ENCODE measurements around the gene PPP1R12C. TPM values are rescaled to one million over a fixed set of nuclear protein-coding genes. Genes with fewer than 3 reads are reported as not detected.
A peak's percentile ranks its signal among the peaks of the same experiment; 100 is the strongest.

Gene PPP1R12C
- total and polyA plus RNA-seq, 10 of the 15 experiments (the other 5 are each of a cell fraction or from before 2014, with no cell fraction given), result 1.4 to 84.7 (median 20.5) TPM

DNA sequence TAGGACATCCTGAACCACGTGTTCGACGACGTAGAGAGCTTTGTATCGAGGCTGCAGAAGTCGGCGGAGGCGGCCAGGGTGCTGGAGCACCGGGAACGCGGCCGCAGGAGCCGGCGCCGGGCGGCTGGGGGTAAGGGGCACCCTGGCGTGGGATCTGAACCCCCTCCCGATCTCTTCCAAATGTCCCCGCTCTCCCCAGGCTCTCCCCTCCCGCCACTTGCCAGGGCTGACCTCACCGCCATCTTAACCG, 35.7 kb downstream of the PPP1R12C start:
- ChIA-PET SMC1A (ENCODE audit: uncharacterized antibody, unreplicated experiment) (no interaction called here), POLR2A (no interaction called here), RAD21 (ENCODE audit: unreplicated experiment) (no interaction called here), CTCF (no interaction called here)
- Histone ChIP-seq H3K79me2 (ENCODE audit: control insufficient read depth, insufficient read depth, low read length) (no peaks in the 10 kb centered on the region), H3K36me3 (ENCODE audit: control insufficient read depth in 2 of 2, insufficient read depth in 2 of 2, low read length in 1 of 2) (no peaks in the 10 kb centered on the region), H2AFZ (ENCODE audit: control insufficient read depth, low read depth, low read length) (no peak overlapping the region), H4K20me1 (ENCODE audit: control insufficient read depth, insufficient read depth) (no peaks in the 10 kb centered on the region), H3K27me3 (replicated peaks in 1 of 2; ENCODE audit: control insufficient read depth in 2 of 2, insufficient read depth in 2 of 2, low read length in 1 of 2) (no peaks in the 10 kb centered on the region; a peak in 2 of 4 replicates), H3K27ac (ENCODE audit: control insufficient read depth, insufficient read depth) (no peak overlapping the region), H3K9ac (ENCODE audit: control insufficient read depth, insufficient read depth, low read length) (no peak overlapping the region), H3K9me3 (replicated peaks; ENCODE audit: control insufficient read depth, insufficient read depth, low read length) (no peaks in the 10 kb centered on the region; the same call in 2 of the 3 replicates), H3K4me1 (ENCODE audit: control insufficient read depth, insufficient read depth, low read length) (peaks cover 7% of the 10 kb centered on the region; the same call in 1 of the 2 replicates), H3K4me3 (no peak overlapping the region), H3K4me2 (ENCODE audit: control insufficient read depth, insufficient read depth) (peak overlapping the region; percentile 97; the same call in 1 of the 2 replicates)
- WGBS (ENCODE audit: insufficient coverage, insufficient replicate concordance, low lambda C conversion rate, missing lambda C conversion rate), result 36% methylated on average over 22 of the region's 22 CpGs
- in situ Hi-C loops (cut with MboI), result no loop called here
- DNase-seq (ENCODE audit: low read depth, low spot score) (no peak), FAIRE-seq (no peak), ATAC-seq (no peak)
- intact Hi-C loops (cut with micrococcal nuclease; ENCODE audit: unreplicated experiment), result no loop called here
- BruUV-seq (replicated peaks), result no TSS peak
- TF ChIP-seq MEF2B (IDR thresholded peaks at IDR 0.05; ENCODE audit: partially characterized antibody, poor library complexity, severe bottlenecking) (no peak), RCOR1 (conservative IDR thresholded peaks at IDR 0.05; ENCODE audit: low read depth, low read length) (no peak), CHD4 (IDR thresholded peaks at IDR 0.05) (no peak), SRF (IDR thresholded peaks at IDR 0.05; ENCODE audit: low read depth in 2 of 2, low read length in 2 of 2) (no peak), CHD2 (IDR thresholded peaks at IDR 0.05; ENCODE audit: borderline replicate concordance, low read depth, low read length) (no peak), PAX5 (IDR thresholded peaks at IDR 0.05; ENCODE audit: borderline replicate concordance, low read depth, low read length) (no peak), POLR2AphosphoS2 (IDR thresholded peaks at IDR 0.05; ENCODE audit: low read depth, low read length) (no peak), BACH1 (IDR thresholded peaks at IDR 0.05; ENCODE audit: borderline replicate concordance) (no peak), SMC3 (IDR thresholded peaks at IDR 0.05; ENCODE audit: borderline replicate concordance, low read length) (no peak), FOXM1 (IDR thresholded peaks at IDR 0.05; ENCODE audit: low read depth, low read length) (no peak), MXI1 (IDR thresholded peaks at IDR 0.05; ENCODE audit: low read depth, low read length) (no peak), EGR1 (IDR thresholded peaks at IDR 0.05; ENCODE audit: borderline replicate concordance in 1 of 2, low read depth in 2 of 2, low read length in 2 of 2) (no peak), POLR2AphosphoS5 (IDR thresholded peaks at IDR 0.05; ENCODE audit: low read length) (no peak)
- TF ChIP-seq, protein P1, sequence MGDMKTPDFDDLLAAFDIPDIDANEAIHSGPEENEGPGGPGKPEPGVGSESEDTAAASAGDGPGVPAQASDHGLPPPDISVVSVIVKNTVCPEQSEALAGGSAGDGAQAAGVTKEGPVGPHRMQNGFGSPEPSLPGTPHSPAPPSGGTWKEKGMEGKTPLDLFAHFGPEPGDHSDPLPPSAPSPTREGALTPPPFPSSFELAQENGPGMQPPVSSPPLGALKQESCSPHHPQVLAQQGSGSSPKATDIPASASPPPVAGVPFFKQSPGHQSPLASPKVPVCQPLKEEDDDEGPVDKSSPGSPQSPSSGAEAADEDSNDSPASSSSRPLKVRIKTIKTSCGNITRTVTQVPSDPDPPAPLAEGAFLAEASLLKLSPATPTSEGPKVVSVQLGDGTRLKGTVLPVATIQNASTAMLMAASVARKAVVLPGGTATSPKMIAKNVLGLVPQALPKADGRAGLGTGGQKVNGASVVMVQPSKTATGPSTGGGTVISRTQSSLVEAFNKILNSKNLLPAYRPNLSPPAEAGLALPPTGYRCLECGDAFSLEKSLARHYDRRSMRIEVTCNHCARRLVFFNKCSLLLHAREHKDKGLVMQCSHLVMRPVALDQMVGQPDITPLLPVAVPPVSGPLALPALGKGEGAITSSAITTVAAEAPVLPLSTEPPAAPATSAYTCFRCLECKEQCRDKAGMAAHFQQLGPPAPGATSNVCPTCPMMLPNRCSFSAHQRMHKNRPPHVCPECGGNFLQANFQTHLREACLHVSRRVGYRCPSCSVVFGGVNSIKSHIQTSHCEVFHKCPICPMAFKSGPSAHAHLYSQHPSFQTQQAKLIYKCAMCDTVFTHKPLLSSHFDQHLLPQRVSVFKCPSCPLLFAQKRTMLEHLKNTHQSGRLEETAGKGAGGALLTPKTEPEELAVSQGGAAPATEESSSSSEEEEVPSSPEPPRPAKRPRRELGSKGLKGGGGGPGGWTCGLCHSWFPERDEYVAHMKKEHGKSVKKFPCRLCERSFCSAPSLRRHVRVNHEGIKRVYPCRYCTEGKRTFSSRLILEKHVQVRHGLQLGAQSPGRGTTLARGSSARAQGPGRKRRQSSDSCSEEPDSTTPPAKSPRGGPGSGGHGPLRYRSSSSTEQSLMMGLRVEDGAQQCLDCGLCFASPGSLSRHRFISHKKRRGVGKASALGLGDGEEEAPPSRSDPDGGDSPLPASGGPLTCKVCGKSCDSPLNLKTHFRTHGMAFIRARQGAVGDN (IDR thresholded peaks at IDR 0.05), result no peak
- TF ChIP-seq, protein P2, sequence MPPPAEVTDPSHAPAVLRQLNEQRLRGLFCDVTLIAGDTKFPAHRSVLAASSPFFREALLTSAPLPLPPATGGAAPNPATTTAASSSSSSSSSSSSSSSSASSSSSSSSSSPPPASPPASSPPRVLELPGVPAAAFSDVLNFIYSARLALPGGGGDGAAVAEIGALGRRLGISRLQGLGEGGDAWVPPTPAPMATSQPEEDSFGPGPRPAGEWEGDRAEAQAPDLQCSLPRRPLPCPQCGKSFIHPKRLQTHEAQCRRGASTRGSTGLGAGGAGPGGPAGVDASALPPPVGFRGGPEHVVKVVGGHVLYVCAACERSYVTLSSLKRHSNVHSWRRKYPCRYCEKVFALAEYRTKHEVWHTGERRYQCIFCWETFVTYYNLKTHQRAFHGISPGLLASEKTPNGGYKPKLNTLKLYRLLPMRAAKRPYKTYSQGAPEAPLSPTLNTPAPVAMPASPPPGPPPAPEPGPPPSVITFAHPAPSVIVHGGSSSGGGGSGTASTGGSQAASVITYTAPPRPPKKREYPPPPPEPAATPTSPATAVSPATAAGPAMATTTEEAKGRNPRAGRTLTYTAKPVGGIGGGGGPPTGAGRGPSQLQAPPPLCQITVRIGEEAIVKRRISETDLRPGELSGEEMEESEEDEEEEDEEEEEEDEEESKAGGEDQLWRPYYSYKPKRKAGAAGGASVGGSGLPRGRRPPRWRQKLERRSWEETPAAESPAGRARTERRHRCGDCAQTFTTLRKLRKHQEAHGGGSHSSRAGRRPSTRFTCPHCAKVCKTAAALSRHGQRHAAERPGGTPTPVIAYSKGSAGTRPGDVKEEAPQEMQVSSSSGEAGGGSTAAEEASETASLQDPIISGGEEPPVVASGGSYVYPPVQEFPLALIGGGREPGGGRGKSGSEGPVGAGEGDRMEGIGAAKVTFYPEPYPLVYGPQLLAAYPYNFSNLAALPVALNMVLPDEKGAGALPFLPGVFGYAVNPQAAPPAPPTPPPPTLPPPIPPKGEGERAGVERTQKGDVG (CRISPR knock-in tag; IDR thresholded peaks at IDR 0.05), result no peak
- TF ChIP-seq, protein P3, sequence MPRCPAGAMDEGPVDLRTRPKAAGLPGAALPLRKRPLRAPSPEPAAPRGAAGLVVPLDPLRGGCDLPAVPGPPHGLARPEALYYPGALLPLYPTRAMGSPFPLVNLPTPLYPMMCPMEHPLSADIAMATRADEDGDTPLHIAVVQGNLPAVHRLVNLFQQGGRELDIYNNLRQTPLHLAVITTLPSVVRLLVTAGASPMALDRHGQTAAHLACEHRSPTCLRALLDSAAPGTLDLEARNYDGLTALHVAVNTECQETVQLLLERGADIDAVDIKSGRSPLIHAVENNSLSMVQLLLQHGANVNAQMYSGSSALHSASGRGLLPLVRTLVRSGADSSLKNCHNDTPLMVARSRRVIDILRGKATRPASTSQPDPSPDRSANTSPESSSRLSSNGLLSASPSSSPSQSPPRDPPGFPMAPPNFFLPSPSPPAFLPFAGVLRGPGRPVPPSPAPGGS (IDR thresholded peaks at IDR 0.05; ENCODE audit: borderline replicate concordance, insufficient read depth, low read depth, low read length, poor library complexity, severe bottlenecking), result no peak
